ENCODE data around the gene FXYD7.
A peak's percentile ranks its signal among the peaks of the same experiment; 100 is the strongest.

FXYD7 gene

GRCh38 chr19:35106291-35106583 lies 36.8 kb upstream of the FXYD7 start:
- Histone ChIP-seq H3K36me3 (ENCODE audit: control insufficient read depth in 2 of 2, insufficient read depth in 1 of 2, low read length in 2 of 2) (no peaks in the 10 kb centered on the region), H3K4me1 (ENCODE audit: control insufficient read depth, insufficient read depth, low read length) (no peaks in the 10 kb centered on the region), H3K4me3 (ENCODE audit: low read depth, low read length) (no peak overlapping the region), H3K9me3 (ENCODE audit: control insufficient read depth, insufficient read depth, low read depth, low read length) (no peaks in the 10 kb centered on the region), H3K27ac (ENCODE audit: extremely low read depth, low read depth, low read length) (no peak overlapping the region)
- CTCF ChIA-PET, result interaction anchor here (0.7 to 2.8 kb wide), 8 partner anchors 8 to 268 kb away, joined by 3 to 14 read pairs (median 4); no protein-coding TSS in a partner anchor
- POLR2A ChIA-PET, result no interaction called here
- TF ChIP-seq GLI4 (tag by site-specific recombination; IDR thresholded peaks at IDR 0.05), result no peak
- TF ChIP-seq ZBTB11 (tag by site-specific recombination; conservative IDR thresholded peaks at IDR 0.05; ENCODE audit: low read depth), result no peak
- no peak for TF ChIP-seq ZNF146 (tag by site-specific recombination; IDR thresholded peaks at IDR 0.05)
- no peak for TF ChIP-seq ZNF239 (tag by site-specific recombination; IDR thresholded peaks at IDR 0.05)
- TF ChIP-seq KLF1 (tag by site-specific recombination; IDR thresholded peaks at IDR 0.05), result no peak
- TF ChIP-seq ZNF510 (tag by site-specific recombination; IDR thresholded peaks at IDR 0.05; ENCODE audit: insufficient replicate concordance), result no peak
- no peak for TF ChIP-seq IKZF3 (tag by site-specific recombination; IDR thresholded peaks at IDR 0.05)
- no peak for TF ChIP-seq ZNF843 (tag by site-specific recombination; IDR thresholded peaks at IDR 0.05)
- TF ChIP-seq ZXDB (tag by site-specific recombination; IDR thresholded peaks at IDR 0.05), result no peak
- no peak for TF ChIP-seq ZNF513 (tag by site-specific recombination; IDR thresholded peaks at IDR 0.05)
- no peak for TF ChIP-seq ZNF610 (tag by site-specific recombination; IDR thresholded peaks at IDR 0.05; ENCODE audit: borderline replicate concordance)
- TF ChIP-seq ZNF423 (tag by site-specific recombination; IDR thresholded peaks at IDR 0.05), result no peak

- ChIA-PET POLR2A (interaction anchor here (0.6 kb wide), 1 partner anchor 1161 kb away, joined by 3 read pairs; no protein-coding TSS in a partner anchor), CTCF (interaction anchor here (0.6 to 2.8 kb wide), 12 partner anchors 8 to 269 kb away, joined by 3 to 14 read pairs (median 3); no protein-coding TSS in a partner anchor)
- H3K4me1 ChIP-seq (ENCODE audit: control insufficient read depth, insufficient read depth, low read length), result no peaks in the 10 kb centered on the region
- H3K36me3 ChIP-seq (ENCODE audit: control insufficient read depth in 2 of 2, insufficient read depth in 1 of 2, low read length in 2 of 2), result no peaks in the 10 kb centered on the region
- H3K9me3 ChIP-seq (ENCODE audit: control insufficient read depth, insufficient read depth, low read depth, low read length), result no peaks in the 10 kb centered on the region
- no peak overlapping the region for H3K4me3 ChIP-seq (ENCODE audit: low read depth, low read length)
- H3K27ac ChIP-seq (ENCODE audit: extremely low read depth, low read depth, low read length), result no peak overlapping the region
- TF ChIP-seq ZBTB44 (tag by site-specific recombination; IDR thresholded peaks at IDR 0.05), result no peak
- no peak for TF ChIP-seq ZNF416 (tag by site-specific recombination; IDR thresholded peaks at IDR 0.05)
- no peak for TF ChIP-seq ZNF324 (tag by site-specific recombination; IDR thresholded peaks at IDR 0.05)
- TF ChIP-seq ZNF280D (tag by site-specific recombination; IDR thresholded peaks at IDR 0.05), result peak; percentile 89
- TF ChIP-seq ZNF19 (tag by site-specific recombination; IDR thresholded peaks at IDR 0.05; ENCODE audit: low read depth), result no peak
- TF ChIP-seq ZNF747 (tag by site-specific recombination; IDR thresholded peaks at IDR 0.05), result no peak
- TF ChIP-seq ZNF354C (tag by site-specific recombination; IDR thresholded peaks at IDR 0.05; ENCODE audit: borderline replicate concordance, low read depth), result no peak
- TF ChIP-seq ZNF580 (tag by site-specific recombination; IDR thresholded peaks at IDR 0.05), result peak; percentile 66; the same call in 1 of the 2 replicates
- TF ChIP-seq ZNF449 (tag by site-specific recombination; IDR thresholded peaks at IDR 0.05), result no peak
These were observed 36.0 kb upstream of the FXYD7 start for GRCh38 chr19:35106898-35107541.
